ENCODE measurements around the gene EIF3L.

GRCh38 chr22:37932401-37932800 lies 83.2 kb downstream of the EIF3L start:
- TF ChIP-seq CTCF (IDR thresholded peaks at IDR 0.05; ENCODE audit: extremely low read depth in 1 of 2, insufficient read depth in 1 of 2, low read depth in 1 of 2, low read length in 2 of 2) (no peak), EZH2 (IDR thresholded peaks at IDR 0.05; ENCODE audit: borderline replicate concordance, low read depth, low read length, severe bottlenecking) (no peak), POLR2A (IDR thresholded peaks at IDR 0.05; ENCODE audit: low read depth, low read length) (no peak), JUN (IDR thresholded peaks at IDR 0.05; ENCODE audit: borderline replicate concordance, insufficient read depth, insufficient read length, low read depth) (no peak), GATA2 (IDR thresholded peaks at IDR 0.05; ENCODE audit: insufficient read depth, insufficient read length, low read depth, low read length) (no peak)

All from endothelial cell of umbilical vein (primary cell).